GM18867 (cell line): ENCODE data around the gene FGF23.

Experiments
- ATAC-seq: cut with Tn5 transposase; IDR thresholded peaks from one replicate; pipeline ENCODE4 v1.9.1; 2021; ENCODE audit warnings: mild to moderate bottlenecking, moderate library complexity; ENCODE audit not compliant: unreplicated experiment

FGF23 gene

DNA sequence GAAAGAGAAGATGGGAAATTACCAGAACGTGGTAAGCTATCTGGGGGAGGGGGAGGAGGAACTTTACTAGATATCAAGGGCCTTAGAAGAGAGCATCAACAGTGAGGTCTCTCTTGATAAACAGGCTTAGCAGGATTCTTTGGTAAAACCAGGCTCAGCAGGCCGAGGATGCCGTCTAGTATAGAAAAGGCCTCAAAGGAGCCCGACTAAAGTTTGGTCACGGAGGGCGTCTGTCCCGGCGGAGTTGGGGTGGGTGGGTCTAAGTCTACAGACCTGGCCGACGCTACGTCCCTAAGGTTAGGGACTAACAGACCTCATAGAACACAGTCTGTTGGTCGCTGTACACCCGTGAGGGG is 59.0 kb downstream of the FGF23 start:
- ATAC-seq, result peak; percentile 34
